GM18951 (cell line): ENCODE results near the gene BUB1B.

Source experiments
- POLR2A ChIP-seq: IDR thresholded peaks from 4 replicates; pipeline ENCODE4 v1.6.1; 2011; ENCODE audit warnings: mild to moderate bottlenecking; ENCODE audit not compliant: insufficient read length, insufficient read depth; ENCODE audit errors: extremely low read depth
- in situ Hi-C: fragments of 300-500 bp; cut with MboI; formaldehyde crosslinking; loops from one replicate; pipeline ENCODE4 v1.12.0; 2022; ENCODE audit warnings: low sequenced_read_pairs, mixed read lengths, inconsistent platforms; ENCODE audit not compliant: unreplicated experiment

BUB1B gene

GRCh38 chr15:40149339-40149738, 11.5 kb upstream of the BUB1B start:
- in situ Hi-C loops, result no loop called here

DNA sequence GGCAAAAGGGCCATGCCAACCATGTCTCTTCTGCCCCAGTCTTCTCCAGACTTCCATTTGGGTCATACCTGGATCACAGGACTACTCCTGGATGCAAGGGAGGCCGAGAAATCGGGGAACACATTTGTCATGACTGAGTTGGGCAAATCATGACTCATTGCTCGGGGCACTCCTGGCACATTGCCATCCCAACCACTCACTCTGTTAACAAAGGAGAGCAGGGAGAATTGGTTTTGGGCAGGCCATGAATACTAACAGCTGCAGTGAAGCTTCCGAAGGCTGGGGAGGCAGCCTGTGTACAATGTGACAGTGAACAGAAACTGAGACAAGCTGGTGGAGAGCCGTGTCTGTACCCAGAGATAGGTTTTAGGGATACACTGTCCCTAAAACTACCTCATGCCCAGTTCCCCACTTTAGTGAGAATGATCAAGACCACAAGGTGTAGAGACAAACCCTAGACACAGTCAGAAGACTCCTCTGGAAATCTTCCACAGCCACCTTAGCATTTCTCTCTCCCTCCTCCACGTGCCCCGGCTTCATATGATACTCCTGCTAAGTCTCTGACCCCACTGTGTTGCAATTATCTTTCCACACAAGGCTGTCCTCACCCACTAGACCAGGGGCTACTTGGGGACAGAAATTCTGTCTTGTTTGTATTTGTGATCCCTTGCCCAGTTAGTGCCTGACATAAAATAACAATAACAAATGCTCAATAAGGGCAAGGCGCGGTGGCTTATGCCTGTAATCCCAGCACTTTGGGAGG, 10.5 kb upstream of the BUB1B start:
- no peak for TF ChIP-seq POLR2A
- in situ Hi-C loops, result loop anchor here (25.0 kb wide), 1 partner anchor 363 kb away; the partner anchor contains the start of gene FSIP1

More at GRCh38 chr15:40149339-40149738, 11.5 kb upstream of the BUB1B start:
- no peak for TF ChIP-seq POLR2A

- TF ChIP-seq POLR2A, result no peak
- in situ Hi-C loops, result loop anchor here (25.0 kb wide), 1 partner anchor 364 kb away; the partner anchor contains the start of gene FSIP1
Observed at GRCh38 chr15:40151499-40151898, 9.4 kb upstream of the BUB1B start.

DNA sequence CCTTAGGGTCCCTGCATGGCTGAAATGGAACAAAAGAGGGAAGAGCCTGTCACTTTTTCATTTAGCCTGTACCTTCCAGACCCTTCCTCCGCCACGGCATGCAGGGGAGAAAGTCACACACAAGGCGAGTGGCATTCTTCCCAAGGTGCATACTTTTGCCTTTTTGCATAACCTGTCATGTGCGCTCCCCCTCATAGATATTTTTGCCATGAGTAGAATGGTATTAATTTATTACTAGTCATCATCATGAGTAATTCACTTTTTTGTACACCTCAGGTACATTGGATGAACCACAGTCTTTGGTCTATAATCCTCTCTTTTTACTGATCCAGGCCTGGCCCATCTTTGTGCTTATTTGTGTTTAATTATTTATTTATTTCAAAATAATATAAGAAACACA, 8.9 kb upstream of the BUB1B start:
- in situ Hi-C loops, result loop anchor here (25.0 kb wide), 1 partner anchor 365 kb away; the partner anchor contains the start of gene FSIP1
- no peak for TF ChIP-seq POLR2A

DNA sequence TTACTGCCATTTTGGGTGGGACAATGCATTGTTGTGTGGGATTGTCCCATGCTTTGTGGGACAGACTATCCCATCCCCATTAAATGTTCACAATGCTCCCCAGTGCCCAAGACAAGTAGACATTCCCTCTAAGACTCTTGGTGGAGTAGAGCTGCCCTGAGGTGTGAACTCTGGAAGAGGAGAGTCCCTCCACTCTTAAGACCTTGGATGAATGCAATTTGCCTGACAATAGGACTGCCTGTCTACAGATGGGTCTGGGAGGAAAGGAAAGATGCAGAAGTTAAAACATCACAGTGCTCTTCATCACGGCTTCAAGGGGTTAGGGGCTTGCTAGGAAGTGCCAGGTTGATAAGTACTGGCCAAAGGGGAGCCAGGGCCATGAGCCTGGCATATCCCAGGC, 6.0 kb upstream of the BUB1B start:
- in situ Hi-C loops, result loop anchor here (25.0 kb wide), 1 partner anchor 368 kb away; the partner anchor contains the start of gene FSIP1

GRCh38 chr15:40155270-40155910, 5.5 kb upstream of the BUB1B start:
- no peak for TF ChIP-seq POLR2A
- in situ Hi-C loops, result loop anchor here (25.0 kb wide), 1 partner anchor 368 kb away; the partner anchor contains the start of gene FSIP1

DNA sequence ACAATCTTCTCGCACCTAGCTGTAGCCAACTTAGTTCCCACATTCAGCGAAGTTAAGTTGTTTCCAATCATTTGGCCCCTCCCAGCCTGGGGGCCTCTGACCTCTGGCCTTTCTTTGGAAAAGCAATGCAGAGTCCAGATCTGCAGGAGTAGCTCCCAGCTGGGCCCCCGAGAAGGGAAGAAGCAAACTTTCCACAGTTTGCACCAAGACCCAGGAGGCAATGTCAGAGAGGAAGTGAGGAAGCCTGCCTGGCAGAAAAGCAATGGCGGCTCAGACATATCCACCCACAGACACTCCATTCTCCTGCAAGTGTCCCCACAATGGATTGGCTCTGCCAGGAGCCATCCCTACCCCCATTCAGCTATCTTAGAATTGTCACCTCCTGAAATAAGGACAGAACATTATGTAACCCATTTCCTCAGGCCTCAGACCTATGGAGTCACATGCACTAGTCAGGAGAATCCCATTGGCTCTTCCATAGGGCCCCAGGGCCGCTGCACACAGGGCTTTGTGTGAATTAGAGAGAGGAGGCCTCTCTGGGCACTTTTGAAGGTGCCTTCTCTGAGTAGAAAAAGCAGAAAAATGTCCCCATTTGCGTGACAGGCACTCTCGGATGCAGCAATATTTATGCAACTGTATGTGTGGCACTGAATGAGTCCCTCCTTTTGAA, 3.0 kb upstream of the BUB1B start:
- in situ Hi-C loops, result loop anchor here (25.0 kb wide), 1 partner anchor 371 kb away; the partner anchor contains the start of gene FSIP1
- no peak for TF ChIP-seq POLR2A

DNA sequence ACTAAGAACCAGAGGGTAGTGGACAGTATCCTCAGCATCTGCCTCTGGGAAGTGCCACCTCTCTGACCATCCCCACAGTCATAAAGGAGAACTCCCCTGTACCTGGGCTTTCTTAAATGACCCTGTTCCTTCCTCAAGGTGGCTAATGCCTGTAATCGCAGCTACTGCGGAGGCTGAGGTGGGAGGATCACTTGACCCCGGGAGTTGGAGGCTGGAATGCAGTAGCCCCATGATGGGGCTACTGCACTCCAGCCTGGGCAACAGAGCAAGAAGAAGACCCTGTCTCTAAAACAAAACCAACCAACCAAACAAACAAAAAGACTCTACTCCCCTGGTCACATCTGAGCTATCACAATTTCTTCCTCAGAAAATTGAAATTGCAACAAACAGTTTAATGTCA, 848 bp upstream of the BUB1B start:
- TF ChIP-seq POLR2A, result no peak
- in situ Hi-C loops, result loop anchor here (25.0 kb wide), 1 partner anchor 373 kb away; the partner anchor contains the start of gene FSIP1

DNA sequence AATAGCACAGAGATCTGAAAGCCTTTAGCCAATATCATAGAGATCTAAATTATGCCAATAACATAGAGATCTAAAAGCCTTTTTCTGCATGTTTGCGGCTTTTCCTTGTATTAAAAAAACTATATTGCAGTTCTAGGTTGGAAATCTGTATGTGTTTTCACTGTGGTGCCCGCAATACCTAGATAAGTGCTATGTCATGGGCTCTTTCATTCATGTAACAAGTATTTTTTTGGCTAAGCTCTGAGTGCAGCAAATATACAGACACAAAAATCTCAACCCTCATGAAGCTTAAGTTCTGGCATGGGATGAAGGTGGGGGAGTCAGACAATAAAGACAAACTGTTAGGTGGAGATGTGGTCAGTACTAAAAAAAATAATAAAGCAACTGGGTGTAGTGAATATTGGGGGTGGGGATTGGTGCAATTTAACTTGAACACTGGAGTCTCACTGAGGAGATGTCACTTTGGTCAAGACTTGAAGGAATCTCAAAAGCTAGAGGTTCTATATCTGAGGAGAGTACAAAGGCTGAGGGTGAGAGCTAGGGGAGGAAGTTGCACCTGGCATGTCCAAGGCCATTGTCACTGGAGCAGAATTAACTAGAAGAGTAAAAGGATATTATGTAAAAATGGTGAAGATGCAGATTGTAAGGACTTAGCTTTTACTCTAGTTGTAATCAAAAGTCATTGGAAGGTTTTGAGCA, 973 bp downstream of the BUB1B start:
- in situ Hi-C loops, result loop anchor here (25.0 kb wide), 1 partner anchor 375 kb away; the partner anchor contains the start of gene FSIP1
- TF ChIP-seq POLR2A, result no peak

DNA sequence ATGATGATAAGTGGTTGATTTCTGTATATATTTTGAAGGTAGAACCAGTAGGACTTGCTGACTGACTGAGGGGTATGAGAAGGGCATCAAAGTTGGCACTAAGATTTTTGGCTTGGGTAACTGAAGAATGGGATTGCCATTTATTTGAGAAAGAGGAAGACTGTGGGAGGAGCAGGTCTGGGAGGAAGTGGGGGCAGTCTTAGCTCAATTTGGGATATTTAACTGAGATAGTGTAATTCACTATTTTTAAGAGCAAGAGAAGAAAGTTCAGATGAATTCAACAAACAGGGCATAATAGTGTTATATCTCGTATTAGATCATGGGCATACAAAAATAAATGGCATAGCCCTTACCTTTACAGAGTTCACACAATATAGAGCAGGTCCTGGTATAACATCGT, 1.7 kb downstream of the BUB1B start:
- no peak for TF ChIP-seq POLR2A
- in situ Hi-C loops, result loop anchor here (25.0 kb wide), 1 partner anchor 375 kb away; the partner anchor contains the start of gene FSIP1

- in situ Hi-C loops, result loop anchor here (25.0 kb wide), 1 partner anchor 377 kb away; the partner anchor contains the start of gene FSIP1
- no peak for TF ChIP-seq POLR2A
Observed at GRCh38 chr15:40163657-40164416, 3.0 kb downstream of the BUB1B start.

DNA sequence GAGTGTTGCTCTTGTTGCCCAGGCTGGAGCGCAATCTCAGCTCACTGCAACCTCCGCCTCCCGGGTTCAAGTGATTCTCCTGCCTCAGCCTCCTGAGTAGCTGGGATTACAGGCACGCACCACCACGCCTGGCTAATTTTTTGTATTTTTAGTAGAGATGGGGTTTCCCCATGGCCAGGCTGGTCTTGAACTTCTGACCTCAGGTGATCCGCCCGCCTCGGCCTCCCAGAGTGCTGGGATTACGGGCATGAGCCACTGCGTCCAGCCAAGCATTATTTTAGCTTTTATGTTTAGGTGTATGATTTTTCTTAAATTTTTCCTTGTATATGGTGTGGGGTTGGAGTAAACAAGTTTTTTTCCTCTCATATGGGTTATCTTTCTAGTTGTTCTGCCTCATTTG, 6.5 kb downstream of the BUB1B start:
- in situ Hi-C loops, result loop anchor here (25.0 kb wide), 1 partner anchor 380 kb away; the partner anchor contains the start of gene FSIP1
